IMR-90 (cell line): ENCODE data around the gene CARTPT. TPM values are rescaled to one million over a fixed set of nuclear protein-coding genes. Genes with fewer than 3 reads are reported as not detected.

ENCODE experiments used
- ATAC-seq: fragments of 200-7000 bp; cut with Tn5 transposase; 2 replicates; pipeline ENCODE4 v1.9.1; 2020; ENCODE audit warnings: low read depth, mild to moderate bottlenecking, moderate library complexity
- BruUV-seq: library from RNA; stranded (reverse); fragments of 400-500 nt; replicated peaks from 2 replicates; lab custom pipeline; 2021; lab: Mats Ljungman, UMichigan
- CTCF ChIA-PET: fragments of 300-600 bp; formaldehyde crosslinking; extraction: SDS; loops from one replicate; lab custom pipeline; 2021; ENCODE audit warnings: antibody characterized with exemption; lab: Yijun Ruan, JAX
- POLR2A ChIA-PET: fragments of 300-600 bp; sonication (Branson Sonifier 250); formaldehyde crosslinking; loops from one replicate; lab custom pipeline; 2022; ENCODE audit warnings: antibody characterized with exemption; ENCODE audit not compliant: unreplicated experiment; lab: Charles Lee
- DNase-seq: peaks from one replicate; pipeline ENCODE4 v3.0.0; 2013
- H2AFZ ChIP-seq: replicated peaks from 2 replicates; pipeline ENCODE3; 2013; ENCODE audit warnings: low read length, mild to moderate bottlenecking; ENCODE audit not compliant: poor library complexity
- H2AK5ac ChIP-seq: 2 replicates; pipeline ENCODE4 v1.6.1; 2013; ENCODE audit warnings: low read depth, low read length, inconsistent platforms
- H2AK9ac ChIP-seq: replicated peaks from 2 replicates; pipeline ENCODE3; 2013; ENCODE audit warnings: mild to moderate bottlenecking, low read depth, low read length, moderate library complexity; ENCODE audit not compliant: poor library complexity
- H2BK120ac ChIP-seq: 2 replicates; pipeline ENCODE4 v1.6.1; 2013; ENCODE audit warnings: low read depth, low read length, inconsistent platforms
- H2BK15ac ChIP-seq: 3 replicates; pipeline ENCODE4 v1.6.1; 2013; ENCODE audit warnings: low read depth, low read length, inconsistent platforms
- H2BK20ac ChIP-seq: 2 replicates; pipeline ENCODE4 v1.6.1; 2013; ENCODE audit warnings: low read depth, mild to moderate bottlenecking, inconsistent platforms, low read length, moderate library complexity
- H2BK5ac ChIP-seq: 2 replicates; pipeline ENCODE4 v1.6.1; 2013; ENCODE audit warnings: mild to moderate bottlenecking, low read depth, low read length, inconsistent platforms; ENCODE audit not compliant: poor library complexity, severe bottlenecking
- H3K14ac ChIP-seq: replicated peaks from 2 replicates; pipeline ENCODE4 v1.6.1; 2013; ENCODE audit warnings: low read depth, low read length, inconsistent platforms
- H3K18ac ChIP-seq: 2 replicates; pipeline ENCODE4 v1.6.1; 2013; ENCODE audit warnings: low read depth, low read length, control low read depth
- H3K23ac ChIP-seq: 2 replicates; pipeline ENCODE4 v1.6.1; 2013; ENCODE audit warnings: low read depth, low read length, inconsistent platforms
- H3K27ac ChIP-seq: 2 replicates; pipeline ENCODE4 v1.5.1; 2013; ENCODE audit warnings: mild to moderate bottlenecking, control low read depth, low read length; ENCODE audit not compliant: insufficient read depth
- H3K27me3 ChIP-seq: 2 replicates; pipeline ENCODE4 v1.6.1; 2013; ENCODE audit warnings: low read length; ENCODE audit not compliant: control insufficient read depth, insufficient read depth
- H3K36me3 ChIP-seq: 2 replicates; pipeline ENCODE4 v1.6.1; 2013; ENCODE audit warnings: low read length, mixed read lengths; ENCODE audit not compliant: control insufficient read depth, insufficient read depth
- H3K4ac ChIP-seq: 2 replicates; pipeline ENCODE4 v1.6.1; 2013; ENCODE audit warnings: low read depth, low read length, inconsistent platforms
- H3K4me1 ChIP-seq: 2 replicates; pipeline ENCODE4 v1.6.1; 2013; ENCODE audit warnings: low read length, mixed read lengths; ENCODE audit not compliant: control insufficient read depth, insufficient read depth
- H3K4me2 ChIP-seq: 2 replicates; pipeline ENCODE4 v1.6.1; 2013; ENCODE audit warnings: low read depth, mild to moderate bottlenecking, control low read depth, low read length, moderate library complexity
- H3K4me3 ChIP-seq: 2 replicates; pipeline ENCODE4 v1.5.1; 2013; ENCODE audit warnings: low read depth, mild to moderate bottlenecking, control low read depth, low read length, moderate library complexity; ENCODE audit not compliant: insufficient read depth
- H3K56ac ChIP-seq: 2 replicates; pipeline ENCODE4 v1.6.1; 2013; ENCODE audit warnings: low read length, inconsistent platforms; ENCODE audit not compliant: insufficient read depth; ENCODE audit errors: extremely low read depth
- H3K79me1 ChIP-seq, 2 experiments: 2 replicates each; pipeline ENCODE4 v1.6.1; 2013; ENCODE audit warnings: low read length in 2 of 2, inconsistent platforms in 1 of 2, low read depth in 1 of 2
- H3K9ac ChIP-seq: 2 replicates; pipeline ENCODE4 v1.6.1; 2013; ENCODE audit warnings: low read depth, low read length, control low read depth
- H3K9me1 ChIP-seq: 2 replicates; pipeline ENCODE4 v1.6.1; 2013; ENCODE audit warnings: low read length, inconsistent platforms; ENCODE audit not compliant: insufficient read depth
- H3K9me3 ChIP-seq: 2 replicates; pipeline ENCODE4 v1.6.1; 2013; ENCODE audit warnings: low read length; ENCODE audit not compliant: control insufficient read depth, insufficient read depth
- H4K20me1 ChIP-seq: 2 replicates; pipeline ENCODE4 v1.6.1; 2013; ENCODE audit warnings: low read length, inconsistent platforms; ENCODE audit not compliant: insufficient read depth
- H4K5ac ChIP-seq: 2 replicates; pipeline ENCODE4 v1.6.1; 2013; ENCODE audit warnings: mild to moderate bottlenecking, low read depth, low read length, control low read depth
- H4K8ac ChIP-seq, 2 experiments: 2 replicates each; pipeline ENCODE4 v1.6.1; 2013; ENCODE audit warnings: low read depth in 2 of 2, low read length in 2 of 2, control low read depth in 1 of 2, inconsistent platforms in 1 of 2
- H4K91ac ChIP-seq: 2 replicates; pipeline ENCODE4 v1.6.1; 2013; ENCODE audit warnings: low read depth, low read length, inconsistent platforms; ENCODE audit not compliant: insufficient read depth
- ELK1 ChIP-seq: fragments of 150-350 bp; IDR thresholded peaks from 2 replicates; pipeline ENCODE4 v1.6.1; 2016; ENCODE audit warnings: low read depth, mild to moderate bottlenecking, low read length, moderate library complexity, borderline replicate concordance
- MAFK ChIP-seq: IDR thresholded peaks from 2 replicates; pipeline ENCODE4 v1.6.1; 2012; ENCODE audit warnings: low read depth, low read length, improper control_type of control experiment
- POLR2A ChIP-seq: IDR thresholded peaks from 2 replicates; pipeline ENCODE4 v1.6.1; 2012; ENCODE audit warnings: mild to moderate bottlenecking, low read depth, low read length
- WGBS, 2 experiments: methylation state at CpG; one replicate each; pipeline versions ENCODE4 v1.1.5 to v1.1.7; 2013; ENCODE audit warnings: missing lambda C conversion rate in 2 of 2; ENCODE audit not compliant: insufficient read length in 1 of 2; ENCODE audit errors: extremely low coverage in 2 of 2; 5-methylcytosine and 5-hydroxymethylcytosine counted together
- dilution Hi-C: fragments of 300-500 bp; cut with HindIII; formaldehyde crosslinking; loops from one replicate; pipeline ENCODE4 v1.14.3; 2018; ENCODE audit warnings: low sequenced_read_pairs; ENCODE audit not compliant: unreplicated experiment
- in situ Hi-C: fragments of 300-500 bp; cut with MboI; formaldehyde crosslinking; loops from 3 replicates; pipeline ENCODE4 v1.14.3; 2019; ENCODE audit warnings: low sequenced_read_pairs, inconsistent platforms, mixed read lengths
- intact Hi-C: fragments of 100-400 bp; cut with micrococcal nuclease; formaldehyde crosslinking; loops from 2 replicates; pipeline ENCODE4 v1.10.0; 2022
- polyA plus RNA-seq, 3 experiments: library from polyadenylated mRNA; depleted of rRNA; stranded (reverse); fragments of >200 nt; gene quantifications; 2 replicates each; pipeline ENCODE4 v1.2.3, GENCODE V29; 2012; ENCODE audit warnings: low replicate concordance in 1 of 3
- total RNA-seq: library from RNA; depleted of rRNA; stranded (reverse); fragments of >200 nt; gene quantifications from 2 replicates; pipeline ENCODE4 v1.2.3, GENCODE V29; 2012

Gene CARTPT
- total and polyA plus RNA-seq, 2 of the 4 experiments (the other 2 are of a cell fraction): not detected

DNA sequence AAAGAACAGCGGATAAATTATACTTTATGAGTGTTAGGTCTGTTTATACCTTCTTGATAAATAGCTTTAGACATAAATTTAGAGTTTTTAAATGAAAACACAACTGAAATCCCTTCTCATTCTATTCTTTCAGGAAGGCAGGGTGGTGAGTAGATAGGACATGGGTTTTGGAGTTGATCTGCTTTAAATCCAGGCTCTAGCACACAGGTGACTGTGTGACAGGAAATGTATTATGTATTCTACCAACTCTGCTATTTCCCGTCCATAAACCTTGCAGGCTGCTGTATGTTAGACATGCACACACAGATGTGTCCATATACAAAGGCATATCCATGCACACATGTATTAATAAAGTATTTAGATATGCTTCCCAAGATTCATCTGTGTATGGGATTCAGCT, 19.3 kb upstream of the CARTPT start:
- intact Hi-C loops: no loop called here
- Histone ChIP-seq H3K18ac (no peak overlapping the region), H3K4me3 (no peak overlapping the region), H4K8ac (no peak overlapping the region), H2BK20ac (no peak overlapping the region), H3K14ac (no peak overlapping the region), H2AFZ (no peak overlapping the region), H3K79me1 (no peaks in the 10 kb centered on the region), H2BK120ac (no peak overlapping the region), H3K4me2 (no peak overlapping the region), H2AK5ac (no peak overlapping the region), H3K27ac (no peak overlapping the region), H4K20me1 (no peaks in the 10 kb centered on the region), H3K4ac (no peak overlapping the region), H3K56ac (no peak overlapping the region), H3K9ac (no peak overlapping the region), H3K9me3 (no peaks in the 10 kb centered on the region), H3K36me3 (no peaks in the 10 kb centered on the region), H2BK15ac (no peak overlapping the region), H2BK5ac (no peak overlapping the region), H4K91ac (no peak overlapping the region), H3K23ac (no peak overlapping the region), H3K27me3 (peaks cover 16% of the 10 kb centered on the region), H3K4me1 (no peaks in the 10 kb centered on the region), H2AK9ac (no peak overlapping the region), H3K9me1 (no peaks in the 10 kb centered on the region; the same call in 1 of the 2 replicates), H4K5ac (no peak overlapping the region)
- dilution Hi-C loops: no loop called here
- ChIA-PET CTCF (no interaction called here), POLR2A (no interaction called here)
- no TSS peak for BruUV-seq
- in situ Hi-C loops: no loop called here
- DNase-seq: no peak
- WGBS, 2 experiments: no CpG with 5 or more reads among the region's 2 CpGs
- TF ChIP-seq POLR2A (no peak), ELK1 (no peak), MAFK (no peak)
- no peak for ATAC-seq
